Occipital lobe (tissue), 2 donors: ENCODE results near the gene SLCO1C1. TPM values are rescaled to one million over a fixed set of nuclear protein-coding genes. Genes with fewer than 3 reads are reported as not detected.
"Not testable (repeated sequence)": the region's sequence is repeated elsewhere in the genome, so short reads cannot be mapped to it uniquely, and the experiment has no call there.

Experiments
- DNase-seq: peaks from one replicate; lab custom pipeline; 2025; lab: John Stamatoyannopoulos, UW
- total RNA-seq: library from RNA; depleted of rRNA; stranded (reverse); fragments of >200 nt; gene quantifications from one replicate; pipeline ENCODE4 v1.2.3, GENCODE V29; 2014

The SLCO1C1 gene
- 32.9 TPM for total RNA-seq

- no peak for DNase-seq
These were observed at the start of gene SLCO1C1 for GRCh38 chr12:20695232-20695631. Gene SLCO1C1 (plus strand): TSS chr12:20695332. CDS start chr12:20699577, 4,245 bp downstream.

GRCh38 chr12:20646239-20646827 lies 48.8 kb upstream of the SLCO1C1 start:
- DNase-seq: no peak

GRCh38 chr12:20653871-20654270 lies 41.3 kb upstream of the SLCO1C1 start:
- DNase-seq: no peak

GRCh38 chr12:20656600-20656999 lies 38.5 kb upstream of the SLCO1C1 start:
- no peak for DNase-seq

- no peak for DNase-seq
These were observed 37.6 kb upstream of the SLCO1C1 start for GRCh38 chr12:20657496-20657895.

GRCh38 chr12:20681334-20681733 lies 13.8 kb upstream of the SLCO1C1 start:
- no peak for DNase-seq

- no peak for DNase-seq
These were observed 1.2 kb downstream of the SLCO1C1 start for GRCh38 chr12:20696181-20696905.

GRCh38 chr12:20701106-20701505 lies 6.0 kb downstream of the SLCO1C1 start:
- no peak for DNase-seq

GRCh38 chr12:20704860-20705259 lies 9.7 kb downstream of the SLCO1C1 start:
- no peak for DNase-seq

- DNase-seq: no peak
These were observed 16.7 kb downstream of the SLCO1C1 start for GRCh38 chr12:20711846-20712245.

GRCh38 chr12:20716037-20716436 lies 20.9 kb downstream of the SLCO1C1 start:
- no peak for DNase-seq

- no peak for DNase-seq
These were observed 21.9 kb downstream of the SLCO1C1 start for GRCh38 chr12:20716985-20717384.

GRCh38 chr12:20718294-20718693 lies 23.2 kb downstream of the SLCO1C1 start:
- no peak for DNase-seq

- DNase-seq: no peak
These were observed 27.0 kb downstream of the SLCO1C1 start for GRCh38 chr12:20722142-20722541.

GRCh38 chr12:20731274-20731673 lies 36.1 kb downstream of the SLCO1C1 start:
- no peak for DNase-seq

- no peak for DNase-seq
These were observed 45.8 kb downstream of the SLCO1C1 start for GRCh38 chr12:20740972-20741371.

- no peak for DNase-seq
These were observed 53.1 kb downstream of the SLCO1C1 start for GRCh38 chr12:20748198-20748597.

- no peak for DNase-seq
These were observed 55.9 kb downstream of the SLCO1C1 start for GRCh38 chr12:20751046-20751445.

- DNase-seq: no peak
These were observed 82.3 kb downstream of the SLCO1C1 start for GRCh38 chr12:20777420-20777819.

GRCh38 chr12:20778969-20779368 lies 83.8 kb downstream of the SLCO1C1 start:
- DNase-seq: no peak

GRCh38 chr12:20779971-20780370 lies 84.8 kb downstream of the SLCO1C1 start:
- not testable (repeated sequence) for DNase-seq

- not testable (repeated sequence) for DNase-seq
These were observed 88.7 kb downstream of the SLCO1C1 start for GRCh38 chr12:20783796-20784357.

GRCh38 chr12:20792971-20793370 lies 97.8 kb downstream of the SLCO1C1 start:
- DNase-seq: no peak
